ENCODE measurements around the gene RUFY1. TPM values are rescaled to one million over a fixed set of nuclear protein-coding genes. Genes with fewer than 3 reads are reported as not detected.

RUFY1 gene
- total and polyA plus RNA-seq, 2 of the 13 experiments (the other 11 are each of a cell fraction or from before 2014, with no cell fraction given) = 19.9 to 31.9 TPM

- TF ChIP-seq ZBTB7A (CRISPR knock-in tag; IDR thresholded peaks at IDR 0.05) (peak; percentile 78; the same call in 1 of the 2 replicates), MXD1 (CRISPR knock-in tag; IDR thresholded peaks at IDR 0.05) (peak; percentile 77), BRD4 (CRISPR knock-in tag; IDR thresholded peaks at IDR 0.05) (peak; percentile 74; the same call in 1 of the 2 replicates), CCDC6 (CRISPR knock-in tag; IDR thresholded peaks at IDR 0.05) (peak; percentile 77), ZNF510 (CRISPR knock-in tag; IDR thresholded peaks at IDR 0.05; ENCODE audit: low read depth) (no peak), ZZZ3 (CRISPR knock-in tag; IDR thresholded peaks at IDR 0.05; ENCODE audit: borderline replicate concordance) (peak; percentile 76; the same call in 1 of the 2 replicates), ZNF431 (CRISPR knock-in tag; IDR thresholded peaks at IDR 0.05; ENCODE audit: borderline replicate concordance, low read depth) (peak; percentile 60; the same call in 1 of the 2 replicates), ZNF691 (CRISPR knock-in tag; IDR thresholded peaks at IDR 0.05; ENCODE audit: borderline replicate concordance, low read depth) (peak; percentile 73), KLF12 (CRISPR knock-in tag; IDR thresholded peaks at IDR 0.05; ENCODE audit: borderline replicate concordance) (0 out of 2 replicates have a peak, but pooled peaks have one; percentile 13), ZNF768 (CRISPR knock-in tag; IDR thresholded peaks at IDR 0.05) (peak; percentile 72; the same call in 1 of the 2 replicates), ZNF639 (CRISPR knock-in tag; conservative IDR thresholded peaks at IDR 0.05) (no peak), ZSCAN22 (CRISPR knock-in tag; IDR thresholded peaks at IDR 0.05) (no peak), ZNF33A (CRISPR knock-in tag; IDR thresholded peaks at IDR 0.05; ENCODE audit: borderline replicate concordance) (peak; percentile 63; the same call in 1 of the 2 replicates), HNF1B (CRISPR knock-in tag; IDR thresholded peaks at IDR 0.05) (no peak), JUN (CRISPR knock-in tag; IDR thresholded peaks at IDR 0.05) (peak; percentile 35; the same call in 1 of the 2 replicates), MYPOP (CRISPR knock-in tag; IDR thresholded peaks at IDR 0.05) (no peak), HINFP (CRISPR knock-in tag; IDR thresholded peaks at IDR 0.05; ENCODE audit: low read depth) (0 out of 2 replicates have a peak, but pooled peaks have one; percentile 43), SMAD1 (CRISPR knock-in tag; IDR thresholded peaks at IDR 0.05; ENCODE audit: borderline replicate concordance, low read depth) (peak; percentile 78; the same call in 1 of the 2 replicates), TFE3 (CRISPR knock-in tag; IDR thresholded peaks at IDR 0.05) (no peak; the same call in 1 of the 2 replicates)
Measured at GRCh38 chr5:179623906-179624741, 73.8 kb downstream of the RUFY1 start (continued).
